HepG2 (cell line): ENCODE data around the gene FBXL2. TPM values are rescaled to one million over a fixed set of nuclear protein-coding genes. Genes with fewer than 3 reads are reported as not detected.

Source experiments
- ATAC-seq: fragments of 200-7000 bp; cut with Tn5 transposase; 3 replicates; pipeline ENCODE4 v1.9.1; 2020; ENCODE audit warnings: mild to moderate bottlenecking, moderate library complexity
- BruUV-seq: library from RNA; stranded (reverse); fragments of 400-500 nt; replicated peaks from 2 replicates; lab custom pipeline; 2021; lab: Mats Ljungman, UMichigan
- CTCF ChIA-PET: fragments of 300-600 bp; formaldehyde crosslinking; extraction: SDS; loops from one replicate; lab custom pipeline; 2021; ENCODE audit warnings: low total read pairs, inconsistent platforms, low intra/inter-chr PET ratio; lab: Yijun Ruan, JAX
- POLR2A ChIA-PET: fragments of 350-600 bp; sonication (Branson Sonifier 250); formaldehyde crosslinking; loops from one replicate; lab custom pipeline; 2020; ENCODE audit warnings: antibody characterized with exemption, inconsistent platforms; lab: Yijun Ruan, JAX
- DNase-seq: peaks from one replicate; pipeline ENCODE4 v3.0.0-alpha.2; 2015; ENCODE audit warnings: low spot score
- FAIRE-seq: peaks from 3 replicates; lab custom pipeline; 2011; peaks lifted over from hg19 to GRCh38; lab: Jason Lieb, UNC
- H2AFZ ChIP-seq: one replicate; pipeline ENCODE4 v1.6.1; 2011; ENCODE audit warnings: low read length, inconsistent platforms
- H3K27ac ChIP-seq: fragments of 300-600 bp; 3 replicates; pipeline ENCODE4 v1.8.0; 2011; ENCODE audit warnings: mixed run types, mild to moderate bottlenecking, mixed read lengths, low read length, inconsistent platforms; ENCODE audit not compliant: insufficient read depth; ENCODE audit errors: extremely low read length
- H3K27me3 ChIP-seq, 2 experiments: fragments of 200-600 bp in 1 of 2; 2 replicates in 1 of 2; 3 replicates in 1 of 2; pipeline versions ENCODE4 v1.6.0 to v1.8.0; 2011; ENCODE audit warnings: low read length in 2 of 2, mild to moderate bottlenecking in 2 of 2, moderate library complexity in 2 of 2, inconsistent platforms in 1 of 2; ENCODE audit not compliant: insufficient read depth in 2 of 2, control insufficient read depth in 1 of 2
- H3K36me3 ChIP-seq, 2 experiments: fragments of 200-600 bp in 1 of 2; replicated peaks in 1 of 2; 2 replicates in 1 of 2; 3 replicates in 1 of 2; pipeline versions ENCODE4 v1.5.1 to v1.8.0; 2011; ENCODE audit warnings: low read length in 2 of 2, inconsistent platforms in 1 of 2; ENCODE audit not compliant: insufficient read depth in 2 of 2, control insufficient read depth in 1 of 2
- H3K4me1 ChIP-seq: 2 replicates; pipeline ENCODE4 v1.5.1; 2012; ENCODE audit warnings: low read length, inconsistent platforms; ENCODE audit not compliant: insufficient read depth
- H3K4me2 ChIP-seq: 2 replicates; pipeline ENCODE4 v1.6.0; 2011; ENCODE audit warnings: low read depth, low read length, inconsistent platforms
- H3K4me3 ChIP-seq, 3 experiments: fragments of 200-600 bp in 1 of 3; sonication (generic), shearing (Covaris generic) in 1 of 3; replicated peaks in 1 of 3; 2 replicates each; pipeline ENCODE4 v1.5.1; 2011 to 2016; ENCODE audit warnings: low read length in 3 of 3, inconsistent platforms in 2 of 3, low read depth in 2 of 3, mild to moderate bottlenecking in 2 of 3, control low read depth in 1 of 3, mixed read lengths in 1 of 3; ENCODE audit not compliant: insufficient read depth in 1 of 3
- H3K79me2 ChIP-seq: one replicate; pipeline ENCODE4 v1.6.1; 2011; ENCODE audit warnings: low read length, inconsistent platforms; ENCODE audit not compliant: insufficient read depth
- H3K9ac ChIP-seq: 2 replicates; pipeline ENCODE4 v1.6.0; 2011; ENCODE audit warnings: mild to moderate bottlenecking, low read depth, low read length, inconsistent platforms; ENCODE audit not compliant: insufficient read depth
- H3K9me3 ChIP-seq: 2 replicates; pipeline ENCODE4 v1.5.1; 2012; ENCODE audit warnings: mild to moderate bottlenecking, low read length
- H4K20me1 ChIP-seq: 2 replicates; pipeline ENCODE4 v1.6.0; 2011; ENCODE audit warnings: inconsistent platforms, mild to moderate bottlenecking, low read length, moderate library complexity; ENCODE audit not compliant: insufficient read depth
- ARID2 ChIP-seq: sonication (generic); formaldehyde crosslinking; IDR thresholded peaks from 2 replicates; pipeline ENCODE4 v1.8.1; 2022; ENCODE audit warnings: mild to moderate bottlenecking, missing genetic modification reagents, borderline replicate concordance
- DPF2 ChIP-seq: sonication (generic); formaldehyde crosslinking; IDR thresholded peaks from 2 replicates; pipeline ENCODE4 v1.4.0; 2020; ENCODE audit warnings: mild to moderate bottlenecking, low read depth, missing genetic modification reagents, borderline replicate concordance
- ELF4 ChIP-seq: sonication (generic); formaldehyde crosslinking; IDR thresholded peaks from 2 replicates; pipeline ENCODE4 v1.5.0; 2020; ENCODE audit warnings: missing genetic modification reagents, mild to moderate bottlenecking, moderate library complexity, borderline replicate concordance
- FOXC1 ChIP-seq: sonication (generic); formaldehyde crosslinking; IDR thresholded peaks from 2 replicates; pipeline ENCODE4 v1.8.0; 2022; ENCODE audit warnings: mild to moderate bottlenecking, missing genetic modification reagents, borderline replicate concordance
- GATAD1 ChIP-seq: IDR thresholded peaks from 2 replicates; pipeline ENCODE4 v1.6.1; 2016; ENCODE audit warnings: missing genetic modification reagents, missing compliant biosample characterization
- GMEB2 ChIP-seq: IDR thresholded peaks from 2 replicates; pipeline ENCODE4 v1.6.1; 2016; ENCODE audit warnings: missing biosample characterization, missing genetic modification reagents, low read depth
- JUND ChIP-seq: sonication (generic); formaldehyde crosslinking; IDR thresholded peaks from 2 replicates; pipeline ENCODE4 v1.8.0; 2022; ENCODE audit warnings: mild to moderate bottlenecking, missing genetic modification reagents
- SIX4 ChIP-seq: sonication (generic); formaldehyde crosslinking; IDR thresholded peaks from 2 replicates; pipeline ENCODE4 v1.4.0; 2020; ENCODE audit warnings: missing genetic modification reagents
- SP1 ChIP-seq, 2 experiments: fragments of 450-650 bp in 1 of 2; sonication (generic) in 1 of 2; formaldehyde crosslinking in 1 of 2; IDR thresholded peaks; 2 replicates each; pipeline versions ENCODE4 v1.4.0 to v1.6.1; 2016 to 2020; ENCODE audit warnings: missing genetic modification reagents in 1 of 2
- ZHX2 ChIP-seq, 2 experiments: sonication (generic) in 1 of 2; formaldehyde crosslinking in 1 of 2; IDR thresholded peaks; 2 replicates each; pipeline versions ENCODE4 v1.6.1 to v1.9.0; 2014 to 2022; ENCODE audit warnings: antibody characterized with exemption in 1 of 2, borderline replicate concordance in 1 of 2, inconsistent platforms in 1 of 2, low read depth in 1 of 2, missing genetic modification reagents in 1 of 2
- ZNF276 ChIP-seq: sonication (generic); formaldehyde crosslinking; IDR thresholded peaks from 2 replicates; pipeline ENCODE4 v1.4.0; 2020; ENCODE audit warnings: mild to moderate bottlenecking, low read depth, missing genetic modification reagents
- ZNF496 ChIP-seq: sonication (generic); formaldehyde crosslinking; IDR thresholded peaks from 2 replicates; pipeline ENCODE4 v1.8.1; 2023; ENCODE audit warnings: mild to moderate bottlenecking, moderate library complexity, missing genetic modification reagents; ENCODE audit not compliant: insufficient replicate concordance
- ZNF720 ChIP-seq: sonication (generic); formaldehyde crosslinking; IDR thresholded peaks from 2 replicates; pipeline ENCODE4 v1.4.0; 2020; ENCODE audit warnings: missing genetic modification reagents
- ZNF766 ChIP-seq: sonication (generic); formaldehyde crosslinking; IDR thresholded peaks from 2 replicates; pipeline ENCODE4 v1.5.0; 2020; ENCODE audit warnings: missing genetic modification reagents, borderline replicate concordance
- ZNF782 ChIP-seq: sonication (generic); formaldehyde crosslinking; IDR thresholded peaks from 2 replicates; pipeline ENCODE4 v1.4.0; 2020; ENCODE audit warnings: missing genetic modification reagents, mild to moderate bottlenecking, borderline replicate concordance
- WGBS: methylation state at CpG from one replicate; pipeline ENCODE4 v1.1.6; 2017; ENCODE audit warnings: low lambda C conversion rate; 5-methylcytosine and 5-hydroxymethylcytosine counted together
- in situ Hi-C: cut with HindIII; loops from 2 replicates; pipeline ENCODE4 v1.10.0; 2017; ENCODE audit warnings: low pct_unique_long_range_greater_than_20kb; ENCODE audit not compliant: extremely low pct_ligation_motif_present
- intact Hi-C: fragments of 100-400 bp; cut with micrococcal nuclease; formaldehyde crosslinking; loops from one replicate; pipeline ENCODE4 v1.10.0; 2022; ENCODE audit not compliant: unreplicated experiment
- polyA plus RNA-seq, 8 experiments: library from polyadenylated mRNA; depleted of rRNA in 3 of 8; stranded (reverse) in 7 of 8; unstranded in 1 of 8; fragments of >200 nt; fragmentation: Illumina TruSeq in 4 of 8; extraction: Trizol in 4 of 8; gene quantifications; 2 replicates each; pipeline versions ENCODE4 v1.2.1 to v1.2.3, GENCODE V29; 2011 to 2016; ENCODE audit warnings: low read depth in 4 of 8, missing spikeins in 1 of 8, mixed read lengths in 1 of 8; ENCODE audit not compliant: insufficient read depth in 1 of 8
- total RNA-seq, 5 experiments: library from RNA; depleted of rRNA; stranded (reverse); fragments of >200 nt; fragmentation: Illumina TruSeq; extraction: Trizol; gene quantifications; 2 replicates each; pipeline ENCODE4 v1.2.3, GENCODE V29; 2016; ENCODE audit warnings: low read depth in 1 of 5

The FBXL2 gene
- total and polyA plus RNA-seq, 2 of the 13 experiments (the other 11 are each of a cell fraction or from before 2014, with no cell fraction given), result 1.8 to 5.0 TPM

GRCh38 chr3:33377931-33378330 lies 100.7 kb downstream of the FBXL2 start:
- intact Hi-C loops (no loop called here), in situ Hi-C loops (no loop called here)
- WGBS, result 87% methylated on average over 2 of the region's 3 CpGs
- no peaks in the 10 kb centered on the region for H3K27me3 ChIP-seq
- H3K79me2 ChIP-seq, result no peaks in the 10 kb centered on the region
- BruUV-seq, result no TSS peak
- CTCF ChIA-PET, result no interaction called here
- H3K4me2 ChIP-seq, result no peak overlapping the region
- H3K4me1 ChIP-seq, result peaks cover 10% of the 10 kb centered on the region
- ATAC-seq, result peak; percentile 45
- H3K4me3 ChIP-seq, result no peak overlapping the region
- no peak overlapping the region for H3K9ac ChIP-seq
- no peak overlapping the region for H3K27ac ChIP-seq
- DNase-seq, result no peak
- no peak overlapping the region for H2AFZ ChIP-seq
- no peak for FAIRE-seq
- POLR2A ChIA-PET, result no interaction called here
- no peaks in the 10 kb centered on the region for H4K20me1 ChIP-seq
- TF ChIP-seq FOXC1 (no peak), DPF2 (CRISPR knock-in tag) (no peak), ZNF766 (CRISPR knock-in tag) (no peak), ARID2 (CRISPR knock-in tag) (no peak), ZNF276 (CRISPR knock-in tag) (no peak), SIX4 (CRISPR knock-in tag) (no peak), SP1 (IDR thresholded peaks at IDR 0.05) (no peak), SP1 (CRISPR knock-in tag; IDR thresholded peaks at IDR 0.05) (no peak), ZNF782 (CRISPR knock-in tag) (no peak), ELF4 (CRISPR knock-in tag) (no peak), GATAD1 (CRISPR knock-in tag) (no peak), JUND (CRISPR knock-in tag) (no peak), ZNF496 (CRISPR knock-in tag) (no peak), GMEB2 (CRISPR knock-in tag) (no peak), ZNF720 (CRISPR knock-in tag) (no peak), ZHX2 (IDR thresholded peaks at IDR 0.05; ENCODE audit: low read depth) (no peak), ZHX2 (CRISPR knock-in tag; IDR thresholded peaks at IDR 0.05; ENCODE audit: borderline replicate concordance) (no peak)
- no peaks in the 10 kb centered on the region for H3K9me3 ChIP-seq
- H3K36me3 ChIP-seq, result peaks cover 0 to 7% of the 10 kb centered on the region in 2 experiments; a peak in 3 of 5 replicates
